ENCODE measurements around the gene TMEM185A.

DNA sequence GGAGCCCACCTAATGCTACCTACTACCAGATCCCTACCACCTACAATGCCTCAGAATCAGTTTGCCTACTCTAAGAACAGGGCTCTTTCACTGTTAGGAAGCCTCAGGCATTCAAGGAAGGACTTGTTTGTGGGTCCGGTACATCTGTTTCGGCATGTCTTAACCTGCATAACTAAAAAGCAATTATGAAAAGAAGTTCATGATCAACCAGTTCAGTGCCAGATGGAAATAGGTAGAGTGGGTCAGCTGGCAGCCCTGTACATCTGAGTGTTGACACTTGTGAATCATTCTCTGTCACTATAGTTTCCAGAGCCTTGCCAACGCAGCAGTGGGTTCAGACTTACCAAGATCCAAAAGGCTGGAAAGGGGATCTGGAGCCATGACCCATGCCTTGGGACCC is 3.3 kb downstream of the TMEM185A start:
- TF ChIP-seq, protein P1, sequence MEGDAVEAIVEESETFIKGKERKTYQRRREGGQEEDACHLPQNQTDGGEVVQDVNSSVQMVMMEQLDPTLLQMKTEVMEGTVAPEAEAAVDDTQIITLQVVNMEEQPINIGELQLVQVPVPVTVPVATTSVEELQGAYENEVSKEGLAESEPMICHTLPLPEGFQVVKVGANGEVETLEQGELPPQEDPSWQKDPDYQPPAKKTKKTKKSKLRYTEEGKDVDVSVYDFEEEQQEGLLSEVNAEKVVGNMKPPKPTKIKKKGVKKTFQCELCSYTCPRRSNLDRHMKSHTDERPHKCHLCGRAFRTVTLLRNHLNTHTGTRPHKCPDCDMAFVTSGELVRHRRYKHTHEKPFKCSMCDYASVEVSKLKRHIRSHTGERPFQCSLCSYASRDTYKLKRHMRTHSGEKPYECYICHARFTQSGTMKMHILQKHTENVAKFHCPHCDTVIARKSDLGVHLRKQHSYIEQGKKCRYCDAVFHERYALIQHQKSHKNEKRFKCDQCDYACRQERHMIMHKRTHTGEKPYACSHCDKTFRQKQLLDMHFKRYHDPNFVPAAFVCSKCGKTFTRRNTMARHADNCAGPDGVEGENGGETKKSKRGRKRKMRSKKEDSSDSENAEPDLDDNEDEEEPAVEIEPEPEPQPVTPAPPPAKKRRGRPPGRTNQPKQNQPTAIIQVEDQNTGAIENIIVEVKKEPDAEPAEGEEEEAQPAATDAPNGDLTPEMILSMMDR (IDR thresholded peaks at IDR 0.05): no peak
- TF ChIP-seq POLR2A (IDR thresholded peaks at IDR 0.05): no peak

Data from esophagus squamous epithelium (tissue), 4 donors.